Ishikawa (cell line): ENCODE measurements around the gene TMPRSS13.

Experiments
- EP300 ChIP-seq: IDR thresholded peaks from 2 replicates; pipeline ENCODE4 v1.6.1; 2012; ENCODE audit warnings: borderline replicate concordance
- YY1 ChIP-seq: IDR thresholded peaks from 2 replicates; pipeline ENCODE4 v1.6.1; 2012; ENCODE audit warnings: low read depth

- TF ChIP-seq YY1, result no peak
- TF ChIP-seq EP300, result no peak
Measured at GRCh38 chr11:117911694-117912093, 17.5 kb downstream of the TMPRSS13 start.
